ENCODE measurements around the gene ST7. TPM values are rescaled to one million over a fixed set of nuclear protein-coding genes. Genes with fewer than 3 reads are reported as not detected.

Gene ST7
- total RNA-seq, 1 experiment from 2014 or later = 12.4 TPM

DNA sequence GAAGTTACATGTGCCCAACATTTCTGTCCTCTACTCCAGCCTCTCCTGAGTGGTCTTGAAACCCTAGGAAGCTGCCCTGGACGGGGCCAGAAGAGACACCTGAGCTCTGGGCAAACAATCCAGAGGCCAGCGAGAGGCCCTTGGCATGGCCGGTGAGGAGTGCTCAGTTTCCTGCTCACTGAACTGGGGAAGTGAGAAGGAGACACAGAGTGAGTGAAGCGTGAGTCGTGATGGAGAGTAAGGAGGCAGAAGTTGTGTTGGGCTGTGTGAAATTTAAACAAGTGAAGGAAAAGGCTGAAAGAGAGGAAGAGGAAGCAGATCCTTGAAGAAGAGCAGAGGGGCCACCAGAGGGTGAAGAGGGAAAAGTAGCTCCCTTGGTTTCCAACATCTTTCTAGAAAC, 296.4 kb downstream of the ST7 start:
- ATAC-seq = no peak
- ChIA-PET CTCF (no interaction called here), POLR2A (no interaction called here)
- Mint-ChIP-seq H3K4me3 (no peak overlapping the region), H3K9me3 (peaks cover 20% of the 10 kb centered on the region), H3K36me3 (peaks cover 9% of the 10 kb centered on the region; the same call in 1 of the 2 replicates), H3K27me3 (ENCODE audit: low read depth) (no peaks in the 10 kb centered on the region; the same call in 1 of the 2 replicates), H3K4me1 (no peaks in the 10 kb centered on the region), H3K27ac (no peak overlapping the region)
- no peak for DNase-seq (ENCODE audit: low spot score)
- TF ChIP-seq FOXJ3 (CRISPR knock-in tag; IDR thresholded peaks at IDR 0.05; ENCODE audit: borderline replicate concordance) (no peak), ZNF423 (CRISPR knock-in tag; IDR thresholded peaks at IDR 0.05) (no peak), RORB (CRISPR knock-in tag; IDR thresholded peaks at IDR 0.05) (no peak), OVOL2 (CRISPR knock-in tag; IDR thresholded peaks at IDR 0.05; ENCODE audit: borderline replicate concordance) (no peak), SMAD4 (CRISPR knock-in tag; IDR thresholded peaks at IDR 0.05) (no peak), NFATC4 (CRISPR knock-in tag; IDR thresholded peaks at IDR 0.05) (no peak), GTF2I (CRISPR knock-in tag; conservative IDR thresholded peaks at IDR 0.05) (no peak), KAT7 (CRISPR knock-in tag; IDR thresholded peaks at IDR 0.05; ENCODE audit: borderline replicate concordance) (no peak), SOX15 (CRISPR knock-in tag; IDR thresholded peaks at IDR 0.05) (no peak), SMAD3 (CRISPR knock-in tag; IDR thresholded peaks at IDR 0.05; ENCODE audit: borderline replicate concordance) (no peak), NFYB (CRISPR knock-in tag; conservative IDR thresholded peaks at IDR 0.05; ENCODE audit: low read depth) (no peak), TEAD1 (CRISPR knock-in tag; IDR thresholded peaks at IDR 0.05) (no peak), RELA (CRISPR knock-in tag; IDR thresholded peaks at IDR 0.05; ENCODE audit: borderline replicate concordance) (no peak)
- TF ChIP-seq, protein P1, sequence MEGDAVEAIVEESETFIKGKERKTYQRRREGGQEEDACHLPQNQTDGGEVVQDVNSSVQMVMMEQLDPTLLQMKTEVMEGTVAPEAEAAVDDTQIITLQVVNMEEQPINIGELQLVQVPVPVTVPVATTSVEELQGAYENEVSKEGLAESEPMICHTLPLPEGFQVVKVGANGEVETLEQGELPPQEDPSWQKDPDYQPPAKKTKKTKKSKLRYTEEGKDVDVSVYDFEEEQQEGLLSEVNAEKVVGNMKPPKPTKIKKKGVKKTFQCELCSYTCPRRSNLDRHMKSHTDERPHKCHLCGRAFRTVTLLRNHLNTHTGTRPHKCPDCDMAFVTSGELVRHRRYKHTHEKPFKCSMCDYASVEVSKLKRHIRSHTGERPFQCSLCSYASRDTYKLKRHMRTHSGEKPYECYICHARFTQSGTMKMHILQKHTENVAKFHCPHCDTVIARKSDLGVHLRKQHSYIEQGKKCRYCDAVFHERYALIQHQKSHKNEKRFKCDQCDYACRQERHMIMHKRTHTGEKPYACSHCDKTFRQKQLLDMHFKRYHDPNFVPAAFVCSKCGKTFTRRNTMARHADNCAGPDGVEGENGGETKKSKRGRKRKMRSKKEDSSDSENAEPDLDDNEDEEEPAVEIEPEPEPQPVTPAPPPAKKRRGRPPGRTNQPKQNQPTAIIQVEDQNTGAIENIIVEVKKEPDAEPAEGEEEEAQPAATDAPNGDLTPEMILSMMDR (IDR thresholded peaks at IDR 0.05) = no peak
- TF ChIP-seq, protein P2, sequence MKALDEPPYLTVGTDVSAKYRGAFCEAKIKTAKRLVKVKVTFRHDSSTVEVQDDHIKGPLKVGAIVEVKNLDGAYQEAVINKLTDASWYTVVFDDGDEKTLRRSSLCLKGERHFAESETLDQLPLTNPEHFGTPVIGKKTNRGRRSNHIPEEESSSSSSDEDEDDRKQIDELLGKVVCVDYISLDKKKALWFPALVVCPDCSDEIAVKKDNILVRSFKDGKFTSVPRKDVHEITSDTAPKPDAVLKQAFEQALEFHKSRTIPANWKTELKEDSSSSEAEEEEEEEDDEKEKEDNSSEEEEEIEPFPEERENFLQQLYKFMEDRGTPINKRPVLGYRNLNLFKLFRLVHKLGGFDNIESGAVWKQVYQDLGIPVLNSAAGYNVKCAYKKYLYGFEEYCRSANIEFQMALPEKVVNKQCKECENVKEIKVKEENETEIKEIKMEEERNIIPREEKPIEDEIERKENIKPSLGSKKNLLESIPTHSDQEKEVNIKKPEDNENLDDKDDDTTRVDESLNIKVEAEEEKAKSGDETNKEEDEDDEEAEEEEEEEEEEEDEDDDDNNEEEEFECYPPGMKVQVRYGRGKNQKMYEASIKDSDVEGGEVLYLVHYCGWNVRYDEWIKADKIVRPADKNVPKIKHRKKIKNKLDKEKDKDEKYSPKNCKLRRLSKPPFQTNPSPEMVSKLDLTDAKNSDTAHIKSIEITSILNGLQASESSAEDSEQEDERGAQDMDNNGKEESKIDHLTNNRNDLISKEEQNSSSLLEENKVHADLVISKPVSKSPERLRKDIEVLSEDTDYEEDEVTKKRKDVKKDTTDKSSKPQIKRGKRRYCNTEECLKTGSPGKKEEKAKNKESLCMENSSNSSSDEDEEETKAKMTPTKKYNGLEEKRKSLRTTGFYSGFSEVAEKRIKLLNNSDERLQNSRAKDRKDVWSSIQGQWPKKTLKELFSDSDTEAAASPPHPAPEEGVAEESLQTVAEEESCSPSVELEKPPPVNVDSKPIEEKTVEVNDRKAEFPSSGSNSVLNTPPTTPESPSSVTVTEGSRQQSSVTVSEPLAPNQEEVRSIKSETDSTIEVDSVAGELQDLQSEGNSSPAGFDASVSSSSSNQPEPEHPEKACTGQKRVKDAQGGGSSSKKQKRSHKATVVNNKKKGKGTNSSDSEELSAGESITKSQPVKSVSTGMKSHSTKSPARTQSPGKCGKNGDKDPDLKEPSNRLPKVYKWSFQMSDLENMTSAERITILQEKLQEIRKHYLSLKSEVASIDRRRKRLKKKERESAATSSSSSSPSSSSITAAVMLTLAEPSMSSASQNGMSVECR (CRISPR knock-in tag; IDR thresholded peaks at IDR 0.05; ENCODE audit: borderline replicate concordance) = no peak
- TF ChIP-seq, protein P3, sequence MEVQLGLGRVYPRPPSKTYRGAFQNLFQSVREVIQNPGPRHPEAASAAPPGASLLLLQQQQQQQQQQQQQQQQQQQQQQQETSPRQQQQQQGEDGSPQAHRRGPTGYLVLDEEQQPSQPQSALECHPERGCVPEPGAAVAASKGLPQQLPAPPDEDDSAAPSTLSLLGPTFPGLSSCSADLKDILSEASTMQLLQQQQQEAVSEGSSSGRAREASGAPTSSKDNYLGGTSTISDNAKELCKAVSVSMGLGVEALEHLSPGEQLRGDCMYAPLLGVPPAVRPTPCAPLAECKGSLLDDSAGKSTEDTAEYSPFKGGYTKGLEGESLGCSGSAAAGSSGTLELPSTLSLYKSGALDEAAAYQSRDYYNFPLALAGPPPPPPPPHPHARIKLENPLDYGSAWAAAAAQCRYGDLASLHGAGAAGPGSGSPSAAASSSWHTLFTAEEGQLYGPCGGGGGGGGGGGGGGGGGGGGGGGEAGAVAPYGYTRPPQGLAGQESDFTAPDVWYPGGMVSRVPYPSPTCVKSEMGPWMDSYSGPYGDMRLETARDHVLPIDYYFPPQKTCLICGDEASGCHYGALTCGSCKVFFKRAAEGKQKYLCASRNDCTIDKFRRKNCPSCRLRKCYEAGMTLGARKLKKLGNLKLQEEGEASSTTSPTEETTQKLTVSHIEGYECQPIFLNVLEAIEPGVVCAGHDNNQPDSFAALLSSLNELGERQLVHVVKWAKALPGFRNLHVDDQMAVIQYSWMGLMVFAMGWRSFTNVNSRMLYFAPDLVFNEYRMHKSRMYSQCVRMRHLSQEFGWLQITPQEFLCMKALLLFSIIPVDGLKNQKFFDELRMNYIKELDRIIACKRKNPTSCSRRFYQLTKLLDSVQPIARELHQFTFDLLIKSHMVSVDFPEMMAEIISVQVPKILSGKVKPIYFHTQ (CRISPR knock-in tag; IDR thresholded peaks at IDR 0.05) = no peak
- TF ChIP-seq, protein P4, sequence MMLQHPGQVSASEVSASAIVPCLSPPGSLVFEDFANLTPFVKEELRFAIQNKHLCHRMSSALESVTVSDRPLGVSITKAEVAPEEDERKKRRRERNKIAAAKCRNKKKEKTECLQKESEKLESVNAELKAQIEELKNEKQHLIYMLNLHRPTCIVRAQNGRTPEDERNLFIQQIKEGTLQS (CRISPR knock-in tag; conservative IDR thresholded peaks at IDR 0.05) = no peak
- TF ChIP-seq, protein P5, sequence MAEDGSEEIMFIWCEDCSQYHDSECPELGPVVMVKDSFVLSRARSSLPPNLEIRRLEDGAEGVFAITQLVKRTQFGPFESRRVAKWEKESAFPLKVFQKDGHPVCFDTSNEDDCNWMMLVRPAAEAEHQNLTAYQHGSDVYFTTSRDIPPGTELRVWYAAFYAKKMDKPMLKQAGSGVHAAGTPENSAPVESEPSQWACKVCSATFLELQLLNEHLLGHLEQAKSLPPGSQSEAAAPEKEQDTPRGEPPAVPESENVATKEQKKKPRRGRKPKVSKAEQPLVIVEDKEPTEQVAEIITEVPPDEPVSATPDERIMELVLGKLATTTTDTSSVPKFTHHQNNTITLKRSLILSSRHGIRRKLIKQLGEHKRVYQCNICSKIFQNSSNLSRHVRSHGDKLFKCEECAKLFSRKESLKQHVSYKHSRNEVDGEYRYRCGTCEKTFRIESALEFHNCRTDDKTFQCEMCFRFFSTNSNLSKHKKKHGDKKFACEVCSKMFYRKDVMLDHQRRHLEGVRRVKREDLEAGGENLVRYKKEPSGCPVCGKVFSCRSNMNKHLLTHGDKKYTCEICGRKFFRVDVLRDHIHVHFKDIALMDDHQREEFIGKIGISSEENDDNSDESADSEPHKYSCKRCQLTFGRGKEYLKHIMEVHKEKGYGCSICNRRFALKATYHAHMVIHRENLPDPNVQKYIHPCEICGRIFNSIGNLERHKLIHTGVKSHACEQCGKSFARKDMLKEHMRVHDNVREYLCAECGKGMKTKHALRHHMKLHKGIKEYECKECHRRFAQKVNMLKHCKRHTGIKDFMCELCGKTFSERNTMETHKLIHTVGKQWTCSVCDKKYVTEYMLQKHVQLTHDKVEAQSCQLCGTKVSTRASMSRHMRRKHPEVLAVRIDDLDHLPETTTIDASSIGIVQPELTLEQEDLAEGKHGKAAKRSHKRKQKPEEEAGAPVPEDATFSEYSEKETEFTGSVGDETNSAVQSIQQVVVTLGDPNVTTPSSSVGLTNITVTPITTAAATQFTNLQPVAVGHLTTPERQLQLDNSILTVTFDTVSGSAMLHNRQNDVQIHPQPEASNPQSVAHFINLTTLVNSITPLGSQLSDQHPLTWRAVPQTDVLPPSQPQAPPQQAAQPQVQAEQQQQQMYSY (CRISPR knock-in tag; IDR thresholded peaks at IDR 0.05) = no peak

All from WTC11 (cell line).